Mesenchymal stem cell (in vitro differentiated cells and primary cell): Measurements from ENCODE around the gene MATN1.
A peak's percentile ranks its signal among the peaks of the same experiment; 100 is the strongest.

Experiments used
- DNase-seq: peaks from one replicate; pipeline ENCODE4 v3.0.0-alpha.2; 2013
- H2AFZ ChIP-seq: one replicate; pipeline ENCODE4 v1.6.1; 2013; ENCODE audit warnings: low read depth, mild to moderate bottlenecking, control low read depth, inconsistent platforms, low read length, moderate library complexity
- H2AK5ac ChIP-seq: 2 replicates; pipeline ENCODE4 v1.6.1; 2013; ENCODE audit warnings: low read length, moderate library complexity, mild to moderate bottlenecking, inconsistent platforms; ENCODE audit not compliant: severe bottlenecking
- H2BK120ac ChIP-seq: one replicate; pipeline ENCODE4 v1.6.1; 2013; ENCODE audit warnings: low read depth, mild to moderate bottlenecking, inconsistent platforms, low read length, moderate library complexity
- H2BK12ac ChIP-seq, 2 experiments: one replicate each; pipeline ENCODE4 v1.6.1; 2013; ENCODE audit warnings: inconsistent platforms in 2 of 2, low read length in 2 of 2, mild to moderate bottlenecking in 2 of 2, moderate library complexity in 2 of 2, control low read depth in 1 of 2
- H2BK15ac ChIP-seq: one replicate; pipeline ENCODE4 v1.6.1; 2013; ENCODE audit warnings: mild to moderate bottlenecking, low read depth, inconsistent platforms; ENCODE audit not compliant: poor library complexity, severe bottlenecking
- H2BK5ac ChIP-seq: 2 replicates; pipeline ENCODE4 v1.6.1; 2013; ENCODE audit warnings: low read depth, mild to moderate bottlenecking, low read length, control low read depth, inconsistent platforms; ENCODE audit not compliant: poor library complexity, severe bottlenecking
- H3K14ac ChIP-seq, 2 experiments: one replicate each; pipeline ENCODE4 v1.6.1; 2013; ENCODE audit warnings: inconsistent platforms in 2 of 2, low read length in 2 of 2, control low read depth in 1 of 2, mild to moderate bottlenecking in 1 of 2, moderate library complexity in 1 of 2
- H3K18ac ChIP-seq, 2 experiments: one replicate each; pipeline ENCODE4 v1.6.1; 2013; ENCODE audit warnings: inconsistent platforms in 2 of 2, low read length in 2 of 2, control low read depth in 1 of 2, low read depth in 1 of 2, mild to moderate bottlenecking in 1 of 2
- H3K23ac ChIP-seq, 2 experiments: one replicate each; pipeline ENCODE4 v1.6.1; 2013; ENCODE audit warnings: inconsistent platforms in 2 of 2, low read length in 2 of 2, mild to moderate bottlenecking in 2 of 2, moderate library complexity in 2 of 2, control low read depth in 1 of 2
- H3K27ac ChIP-seq: 2 replicates; pipeline ENCODE4 v1.5.1; 2013; ENCODE audit warnings: mild to moderate bottlenecking, moderate library complexity, low read length, control low read depth, inconsistent platforms; ENCODE audit not compliant: poor library complexity, severe bottlenecking
- H3K27me3 ChIP-seq, 2 experiments: 2 replicates each; pipeline versions ENCODE4 v1.6.1 to v1.7.0; 2013; ENCODE audit warnings: low read length in 2 of 2, mild to moderate bottlenecking in 2 of 2, moderate library complexity in 2 of 2, control low read depth in 1 of 2, inconsistent platforms in 1 of 2; ENCODE audit not compliant: control insufficient read depth in 1 of 2, insufficient read depth in 1 of 2
- H3K36me3 ChIP-seq, 2 experiments: 2 replicates each; pipeline versions ENCODE4 v1.6.1 to v1.7.0; 2013; ENCODE audit warnings: low read length in 2 of 2, control low read depth in 1 of 2, inconsistent platforms in 1 of 2, low read depth in 1 of 2, mild to moderate bottlenecking in 1 of 2; ENCODE audit not compliant: insufficient read depth in 2 of 2, control insufficient read depth in 1 of 2
- H3K4ac ChIP-seq, 2 experiments: one replicate each; pipeline ENCODE4 v1.6.1; 2013; ENCODE audit warnings: inconsistent platforms in 2 of 2, low read length in 2 of 2, mild to moderate bottlenecking in 2 of 2, moderate library complexity in 2 of 2, control low read depth in 1 of 2, low read depth in 1 of 2
- H3K4me1 ChIP-seq: 2 replicates; pipeline ENCODE4 v1.6.1; 2013; ENCODE audit warnings: low read depth, low read length, control low read depth; ENCODE audit not compliant: control insufficient read depth, insufficient read depth
- H3K4me2 ChIP-seq: 2 replicates; pipeline ENCODE4 v1.6.1; 2013; ENCODE audit warnings: low read length, mild to moderate bottlenecking, inconsistent platforms; ENCODE audit not compliant: poor library complexity, severe bottlenecking
- H3K4me3 ChIP-seq, 2 experiments: 2 replicates each; pipeline versions ENCODE4 v1.5.1 to v1.7.0; 2013; ENCODE audit warnings: low read length in 2 of 2, mild to moderate bottlenecking in 2 of 2, control low read depth in 1 of 2, low read depth in 1 of 2; ENCODE audit not compliant: insufficient read depth in 1 of 2
- H3K79me1 ChIP-seq: replicated peaks from 2 replicates; pipeline ENCODE4 v1.6.1; 2013; ENCODE audit warnings: mild to moderate bottlenecking, control low read depth, low read length, inconsistent platforms; ENCODE audit not compliant: poor library complexity, severe bottlenecking
- H3K9ac ChIP-seq: 2 replicates; pipeline ENCODE4 v1.7.0; 2013; ENCODE audit warnings: mild to moderate bottlenecking, low read length, moderate library complexity
- H3K9me3 ChIP-seq: 2 replicates; pipeline ENCODE4 v1.7.0; 2013; ENCODE audit warnings: mild to moderate bottlenecking, low read length; ENCODE audit not compliant: control insufficient read depth
- H4K8ac ChIP-seq: one replicate; pipeline ENCODE4 v1.6.1; 2013; ENCODE audit warnings: inconsistent platforms, mild to moderate bottlenecking, low read length, moderate library complexity
- H4K91ac ChIP-seq: one replicate; pipeline ENCODE4 v1.6.1; 2013; ENCODE audit warnings: mild to moderate bottlenecking, low read length, inconsistent platforms
- WGBS: methylation state at CpG from one replicate; pipeline ENCODE4 v1.1.7; 2013; ENCODE audit warnings: mixed read lengths; 5-methylcytosine and 5-hydroxymethylcytosine counted together

MATN1 gene

GRCh38 chr1:30761381-30762151 lies 38.2 kb upstream of the MATN1 start:
- DNase-seq = peak; percentile 10

GRCh38 chr1:30760596-30761324 lies 37.4 kb upstream of the MATN1 start:
- 83% methylated on average over 18 of the region's 18 CpGs for WGBS
- Histone ChIP-seq H2AFZ (no peak overlapping the region), H3K27ac (no peak overlapping the region), H2AK5ac (no peak overlapping the region), H3K79me1 (no peaks in the 10 kb centered on the region), H3K4me3 (no peak overlapping the region), H3K9ac (no peak overlapping the region), H3K14ac (peak overlapping the region in 1 of 2 experiments; percentile 15), H3K27me3 (peaks cover 0 to 27% of the 10 kb centered on the region in 2 experiments), H3K18ac (no peak overlapping the region), H2BK5ac (no peak overlapping the region), H3K9me3 (no peaks in the 10 kb centered on the region), H4K8ac (no peak overlapping the region), H3K4me1 (peaks cover 43% of the 10 kb centered on the region), H2BK120ac (no peak overlapping the region), H3K36me3 (no peaks in the 10 kb centered on the region), H3K23ac (no peak overlapping the region), H2BK15ac (no peak overlapping the region), H2BK12ac (peak overlapping the region; percentile 31 to 45), H3K4me2 (no peak overlapping the region), H4K91ac (peak overlapping the region; percentile 35), H3K4ac (peak overlapping the region in 1 of 2 experiments; percentile 35)
- no peak for DNase-seq

More at GRCh38 chr1:30761381-30762151, 38.2 kb upstream of the MATN1 start:
- 32% methylated on average over 10 of the region's 11 CpGs for WGBS
- Histone ChIP-seq H3K18ac (peak overlapping the region; percentile 55 to 86), H2AK5ac (peak overlapping the region; percentile 41), H3K36me3 (no peaks in the 10 kb centered on the region), H2BK120ac (peak overlapping the region; percentile 65), H3K4me3 (no peak overlapping the region), H3K14ac (peak overlapping the region in 1 of 2 experiments; percentile 79), H3K9me3 (no peaks in the 10 kb centered on the region), H2AFZ (no peak overlapping the region), H3K23ac (no peak overlapping the region), H3K27ac (no peak overlapping the region), H4K8ac (peak overlapping the region; percentile 79), H3K79me1 (no peaks in the 10 kb centered on the region), H2BK15ac (peak overlapping the region; percentile 82), H3K9ac (no peak overlapping the region), H3K4ac (peak overlapping the region; percentile 1 to 73), H3K4me1 (peaks cover 36% of the 10 kb centered on the region), H3K4me2 (no peak overlapping the region), H2BK5ac (no peak overlapping the region), H2BK12ac (peak overlapping the region; percentile 28 to 57), H3K27me3 (peaks cover 0 to 27% of the 10 kb centered on the region in 2 experiments), H4K91ac (peak overlapping the region; percentile 30)

- Histone ChIP-seq H3K18ac (no peak overlapping the region), H3K27ac (no peak overlapping the region), H3K27me3 (peaks cover 0 to 25% of the 10 kb centered on the region in 2 experiments), H3K79me1 (no peaks in the 10 kb centered on the region), H3K23ac (no peak overlapping the region), H3K9ac (no peak overlapping the region), H4K91ac (peak overlapping the region; percentile 25), H3K4me2 (no peak overlapping the region), H2BK12ac (no peak overlapping the region), H3K4ac (no peak overlapping the region), H3K4me3 (no peak overlapping the region), H2BK15ac (no peak overlapping the region), H2BK120ac (no peak overlapping the region), H2AK5ac (no peak overlapping the region), H4K8ac (no peak overlapping the region), H3K4me1 (peaks cover 45% of the 10 kb centered on the region), H2AFZ (no peak overlapping the region), H3K9me3 (no peaks in the 10 kb centered on the region), H3K36me3 (no peaks in the 10 kb centered on the region), H3K14ac (no peak overlapping the region), H2BK5ac (no peak overlapping the region)
- DNase-seq = no peak
- 88% methylated on average over 13 of the region's 13 CpGs for WGBS
Observed at GRCh38 chr1:30759718-30760281, 36.4 kb upstream of the MATN1 start.
